Activated naive CD4-positive, alpha-beta T cell treated with anti-CD3 and anti-CD28 coated beads, Interleukin-2, amount 50 U/mL, for 16 hours (primary cell): Measurements from ENCODE around the gene MRPS25.
"Not testable (repeated sequence)": the region's sequence is repeated elsewhere in the genome, so short reads cannot be mapped to it uniquely, and the experiment has no call there.

Source experiments
- DNase-seq: peaks from one replicate; pipeline ENCODE4 v3.0.0-alpha.2; 2020

MRPS25 gene

DNA sequence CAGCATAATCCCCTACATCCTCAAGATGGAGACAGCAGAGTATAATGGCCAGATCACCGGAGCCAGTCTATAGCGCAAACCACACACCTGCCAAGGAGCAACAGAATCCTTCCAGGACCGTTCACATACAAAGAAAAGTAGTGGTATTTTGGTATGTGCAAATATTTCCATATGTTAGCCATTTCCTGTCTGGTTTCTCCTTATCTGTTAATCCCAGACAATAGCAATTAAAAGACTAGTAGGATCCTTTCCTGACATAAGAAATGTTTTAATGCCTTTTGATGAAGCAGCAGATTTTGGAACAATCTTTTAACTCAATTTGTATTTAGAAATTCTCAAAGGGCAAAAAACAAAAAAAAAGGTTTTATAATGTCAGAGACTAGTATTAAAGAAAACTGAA lies 22.2 kb downstream of the MRPS25 start:
- no peak for DNase-seq

DNA sequence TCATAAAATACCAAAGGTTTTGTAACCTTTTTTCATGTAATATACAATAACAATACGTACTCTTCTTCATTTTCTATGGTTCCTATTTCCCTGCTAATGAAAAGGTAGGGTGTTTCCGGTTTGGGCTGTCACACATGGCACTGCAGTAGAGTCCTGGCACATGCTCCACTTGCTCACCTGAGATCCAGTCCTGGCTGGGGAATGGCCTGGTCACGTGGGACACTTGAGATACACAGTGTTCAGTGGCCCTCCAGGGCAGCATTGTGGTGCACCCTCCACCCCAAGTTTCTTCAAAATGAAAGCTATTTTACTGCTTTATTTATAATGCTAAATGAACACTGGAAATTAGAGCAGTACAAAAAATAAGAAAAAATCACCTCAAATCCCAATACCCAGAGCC lies 23.2 kb downstream of the MRPS25 start:
- DNase-seq = no peak

DNA sequence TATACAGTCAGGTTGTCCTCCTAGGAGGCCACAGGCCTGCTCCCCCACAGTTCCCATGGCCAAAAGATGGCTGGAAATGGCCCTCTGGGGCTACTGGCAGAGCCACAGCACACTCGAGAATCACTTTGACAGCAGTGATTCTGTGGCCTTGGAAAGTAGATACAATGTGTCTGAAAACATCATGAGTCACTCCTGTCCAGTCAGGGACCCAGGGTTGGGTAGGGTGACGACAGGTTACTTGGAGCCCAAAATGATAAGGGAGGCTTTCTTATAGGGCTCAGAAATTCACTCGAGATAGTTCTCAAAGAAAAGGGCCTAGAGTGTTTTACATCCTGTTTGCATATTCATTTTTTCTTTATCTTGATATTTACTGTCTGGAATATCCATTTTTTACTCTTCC lies 24.3 kb downstream of the MRPS25 start:
- no peak for DNase-seq

DNA sequence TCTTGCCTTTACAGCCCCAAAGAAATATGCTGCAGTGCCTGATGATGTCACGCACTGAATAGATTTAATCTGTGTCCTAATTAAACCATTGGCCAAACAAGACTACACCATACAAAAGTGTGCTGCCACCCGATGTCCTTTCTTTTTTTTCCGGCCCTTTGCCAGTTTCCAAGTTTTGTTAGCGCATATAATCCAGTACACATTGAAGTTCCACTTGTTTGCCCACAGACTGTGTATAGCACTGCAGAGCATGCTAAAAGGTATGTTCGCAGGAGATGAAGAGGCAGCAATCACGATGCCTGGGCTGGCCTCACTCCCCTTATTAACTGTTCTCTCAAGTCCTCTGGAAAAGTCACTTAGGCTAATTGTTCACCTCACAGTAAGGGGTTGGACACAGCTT lies 26.8 kb downstream of the MRPS25 start:
- no peak for DNase-seq

DNA sequence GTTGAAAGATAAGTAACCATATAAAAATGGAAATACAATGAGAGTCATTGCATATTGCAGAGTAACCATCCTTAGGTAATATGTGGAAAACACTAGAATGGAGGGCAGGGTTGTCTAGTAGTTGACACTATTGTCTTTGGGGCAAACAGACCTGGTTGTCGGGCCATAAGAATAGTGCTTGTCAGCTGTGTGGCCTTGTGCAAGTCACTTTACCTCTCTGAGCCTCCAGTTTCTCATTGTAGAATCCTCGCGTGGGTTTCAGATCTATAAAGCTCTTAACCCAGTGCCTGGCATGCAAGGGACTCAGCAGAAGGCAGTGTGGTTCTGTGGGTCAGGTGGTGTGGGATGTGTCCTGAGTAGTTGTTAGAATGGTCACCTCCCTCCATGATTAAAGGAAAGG lies 32.0 kb downstream of the MRPS25 start:
- DNase-seq = no peak

DNA sequence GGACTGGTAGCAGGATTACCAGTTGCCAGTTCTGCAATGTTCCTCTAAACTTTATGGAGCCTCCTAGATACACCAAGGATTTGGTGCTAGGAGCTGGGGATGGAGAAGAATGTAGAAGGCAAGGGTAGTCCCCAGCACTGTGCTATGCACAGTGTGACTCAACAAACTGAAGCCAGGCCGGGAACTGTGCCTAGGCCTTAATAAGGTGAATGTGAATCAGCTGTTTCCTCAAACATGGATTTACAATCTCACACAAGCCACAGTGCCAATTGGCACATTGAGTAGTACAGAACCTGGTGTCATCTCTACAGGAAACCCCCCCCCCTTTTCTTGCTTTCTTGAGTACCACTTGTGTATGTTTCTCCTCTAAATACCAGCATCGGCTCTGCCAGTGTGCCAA lies 32.5 kb downstream of the MRPS25 start:
- no peak for DNase-seq

DNA sequence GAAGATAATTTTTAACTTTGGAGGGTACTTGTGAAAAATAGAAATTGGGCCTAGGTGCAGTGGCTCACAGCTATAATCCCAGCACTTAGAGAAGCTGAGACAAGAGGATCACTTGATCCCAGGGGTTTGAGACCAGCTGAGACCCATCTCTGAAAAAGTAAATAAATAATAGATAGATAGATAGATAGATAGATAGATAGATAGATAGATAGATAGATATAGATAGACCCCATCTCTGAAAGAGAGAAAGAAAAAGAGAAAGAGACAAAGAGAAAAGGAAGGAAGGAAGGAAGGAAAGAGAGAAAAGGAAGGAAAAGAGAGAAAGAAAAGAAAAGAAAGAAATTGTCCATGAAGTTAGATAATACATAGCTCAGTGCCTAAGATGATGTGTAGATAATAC lies 35.5 kb downstream of the MRPS25 start:
- DNase-seq = no peak

DNA sequence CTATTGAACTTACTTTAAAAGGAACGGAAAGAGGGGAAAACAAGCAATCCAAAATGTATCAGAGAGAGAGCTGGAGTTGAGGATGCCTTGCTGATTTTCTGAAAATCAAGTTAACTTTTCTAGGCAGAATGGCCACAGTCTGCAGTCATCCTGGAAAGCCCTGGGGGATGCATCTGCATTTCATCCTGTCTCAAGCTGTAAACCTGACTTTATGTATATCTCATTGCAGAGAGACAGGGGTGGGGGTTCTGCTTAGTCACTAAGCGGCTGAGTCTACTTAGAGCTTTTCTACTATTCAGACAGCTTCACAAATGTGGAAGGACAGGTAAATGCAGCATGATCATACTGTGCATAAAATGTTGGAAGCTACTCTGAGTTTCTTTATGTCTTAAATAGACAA lies 41.4 kb downstream of the MRPS25 start:
- DNase-seq = no peak

DNA sequence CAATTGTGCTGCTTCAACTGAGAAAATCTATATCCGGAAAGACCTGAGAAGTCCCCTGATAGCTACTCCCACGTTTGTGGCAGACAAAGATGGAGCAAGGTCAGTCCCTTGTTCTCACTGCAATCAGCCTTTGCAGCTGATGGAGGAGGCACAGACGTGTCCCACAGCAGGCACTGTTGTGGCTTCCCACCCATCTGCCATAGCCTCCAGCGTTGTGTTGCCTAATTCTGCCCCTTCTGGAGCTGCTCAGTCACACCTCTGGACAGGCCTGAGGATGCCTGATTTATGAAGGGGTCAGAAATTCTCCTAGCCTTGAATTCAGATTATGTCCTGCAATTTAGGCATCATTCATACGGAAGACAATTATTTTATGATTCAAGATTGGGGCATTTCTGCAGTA lies 41.9 kb downstream of the MRPS25 start:
- no peak for DNase-seq

DNA sequence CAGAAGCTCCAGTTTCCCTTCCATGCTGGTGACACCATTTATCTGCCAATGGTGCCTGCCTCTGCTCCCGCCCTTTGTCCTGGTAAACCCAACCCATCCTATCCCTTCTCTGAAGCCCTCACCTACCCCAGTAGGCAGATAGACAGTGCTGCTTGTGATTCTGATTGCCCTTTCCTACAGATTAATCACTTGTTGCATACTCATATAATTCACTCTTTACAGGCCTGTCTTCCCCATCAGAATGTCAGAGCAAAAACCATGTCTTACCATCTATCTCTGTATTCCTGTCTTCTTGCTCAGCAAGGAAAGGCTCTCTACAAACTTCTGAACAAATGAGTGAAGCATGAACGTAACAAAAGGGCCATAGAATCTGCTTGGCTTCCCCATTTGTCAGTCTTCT lies 47.9 kb downstream of the MRPS25 start:
- DNase-seq = no peak

DNA sequence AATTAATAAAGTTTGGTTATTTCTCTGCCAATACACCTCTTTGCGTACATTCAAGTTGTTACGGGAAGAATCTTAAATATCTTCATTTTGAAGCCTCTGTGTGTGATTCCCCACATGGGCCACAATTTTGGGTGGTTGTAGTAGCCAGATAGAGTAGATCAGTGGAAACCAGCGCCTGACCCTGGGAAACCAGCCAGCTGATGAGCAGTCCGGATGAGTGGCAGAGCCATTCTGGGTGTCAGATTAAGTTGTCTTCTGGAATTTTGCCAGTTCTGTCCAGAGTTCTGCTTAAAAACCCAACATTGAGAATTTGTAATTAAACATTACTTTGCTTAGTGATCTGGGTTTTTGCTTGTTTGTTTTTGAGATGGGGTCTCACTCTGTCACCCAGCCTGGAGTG lies 49.7 kb downstream of the MRPS25 start:
- DNase-seq = no peak

DNA sequence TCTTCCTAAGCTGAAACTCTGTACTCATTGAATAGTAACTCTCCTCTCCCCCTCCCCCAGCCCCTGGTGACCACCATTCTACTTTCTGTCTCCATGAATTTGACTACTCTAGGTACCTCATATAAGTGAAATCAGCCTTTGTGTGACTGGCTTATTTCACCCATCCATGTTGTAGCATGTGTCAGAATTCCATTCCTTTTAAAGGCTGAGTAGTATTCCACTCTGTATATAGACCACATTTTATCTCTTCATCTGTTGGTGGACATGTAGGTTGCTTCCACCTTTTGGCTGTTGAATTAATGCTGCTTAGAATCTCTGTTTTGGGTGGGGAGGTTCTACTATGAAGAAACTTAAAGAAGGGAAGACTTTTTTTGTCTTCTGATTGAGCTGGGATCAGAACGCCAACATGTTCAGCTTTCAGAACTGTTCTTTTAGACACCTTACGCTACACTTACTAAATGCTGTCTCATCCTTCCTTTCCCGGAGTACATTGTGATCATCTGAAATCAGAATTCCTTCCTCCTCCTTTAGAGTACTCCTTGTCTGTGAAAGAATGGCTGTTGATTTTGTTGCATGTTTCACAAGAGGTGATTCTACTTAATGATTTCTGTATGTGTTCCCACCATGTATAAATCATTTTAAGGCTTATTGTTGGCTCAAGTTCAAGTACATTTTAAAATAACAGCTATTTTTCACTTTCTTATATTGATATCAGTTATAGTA lies 50.3 kb downstream of the MRPS25 start:
- DNase-seq = no peak

DNA sequence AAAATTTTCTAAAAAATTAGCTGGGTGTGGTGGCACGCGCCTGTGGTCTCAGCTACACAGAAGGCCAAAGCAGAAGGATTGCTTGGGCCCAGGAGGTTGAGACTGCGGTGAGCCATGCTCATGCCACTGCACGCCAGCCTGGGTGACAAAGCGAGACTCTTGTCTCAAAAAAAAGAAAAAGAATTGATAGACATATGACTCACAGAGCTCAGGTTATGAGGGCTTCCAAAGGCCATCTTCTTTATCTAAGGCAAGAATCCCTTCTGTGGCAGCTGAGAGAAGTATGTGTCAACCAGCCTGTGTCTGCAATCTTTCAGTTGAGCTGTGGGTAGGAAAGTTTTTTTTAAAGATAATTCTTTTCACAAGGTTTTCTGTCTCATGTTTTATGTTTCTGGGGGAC lies 53.9 kb downstream of the MRPS25 start:
- DNase-seq = no peak

DNA sequence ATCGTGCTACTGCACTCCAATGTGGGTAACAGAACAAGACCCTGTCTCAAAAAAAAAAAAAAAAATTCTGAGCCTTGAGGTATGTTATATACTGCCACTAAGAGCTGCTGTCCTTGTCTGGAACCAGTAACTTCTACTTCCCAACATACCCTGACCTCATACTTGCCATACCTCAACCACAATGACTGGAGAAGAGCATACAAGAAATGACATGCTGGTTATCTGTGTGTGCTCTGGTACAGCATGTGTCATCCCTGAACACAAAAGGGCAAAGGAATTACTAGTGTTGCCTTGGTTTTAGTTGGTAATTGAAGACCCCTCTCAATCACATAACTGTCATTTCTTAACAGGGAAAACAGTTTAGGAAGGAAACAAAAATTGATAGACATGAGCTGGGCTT lies 54.5 kb downstream of the MRPS25 start:
- DNase-seq = no peak

DNA sequence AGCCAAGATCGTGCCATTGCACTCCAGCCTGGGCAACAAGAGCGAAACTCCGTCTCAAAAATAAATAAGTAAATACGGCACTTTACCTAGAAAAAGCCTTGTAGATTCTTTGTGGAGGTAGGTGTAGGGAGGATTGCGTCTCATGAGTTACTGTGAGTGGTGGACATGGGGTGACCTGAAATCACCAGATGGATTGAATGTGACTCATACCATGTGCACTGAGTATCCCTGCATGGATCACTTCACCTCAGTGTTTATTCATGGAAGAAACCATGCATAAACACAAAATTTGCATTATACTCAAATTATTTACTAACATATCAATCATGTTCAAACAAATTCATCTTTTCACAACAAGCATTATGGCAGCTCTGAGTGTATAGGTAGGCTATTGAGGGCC lies 55.9 kb downstream of the MRPS25 start:
- no peak for DNase-seq

DNA sequence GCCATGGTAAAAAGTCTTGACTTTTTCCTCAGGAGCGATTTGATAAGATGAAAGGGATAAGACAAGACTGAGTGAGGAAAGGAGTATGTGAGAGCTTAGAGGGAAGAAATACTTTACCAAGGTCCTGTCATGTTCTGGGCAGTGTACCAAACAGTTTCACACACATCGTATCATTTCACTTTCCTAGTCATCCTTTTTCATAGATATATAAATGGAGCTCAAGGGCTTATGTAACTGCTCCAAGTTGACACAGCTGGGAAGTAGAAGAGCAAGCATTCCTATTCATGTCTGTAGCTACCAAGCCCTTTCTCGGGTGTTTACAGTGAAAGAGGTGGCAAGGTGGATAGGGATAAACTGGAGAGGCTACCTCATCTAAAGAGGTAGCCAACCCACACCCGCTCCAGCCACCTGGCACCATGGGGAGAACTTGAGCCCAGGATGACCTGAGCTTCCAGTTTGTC lies 57.4 kb downstream of the MRPS25 start:
- DNase-seq = no peak

DNA sequence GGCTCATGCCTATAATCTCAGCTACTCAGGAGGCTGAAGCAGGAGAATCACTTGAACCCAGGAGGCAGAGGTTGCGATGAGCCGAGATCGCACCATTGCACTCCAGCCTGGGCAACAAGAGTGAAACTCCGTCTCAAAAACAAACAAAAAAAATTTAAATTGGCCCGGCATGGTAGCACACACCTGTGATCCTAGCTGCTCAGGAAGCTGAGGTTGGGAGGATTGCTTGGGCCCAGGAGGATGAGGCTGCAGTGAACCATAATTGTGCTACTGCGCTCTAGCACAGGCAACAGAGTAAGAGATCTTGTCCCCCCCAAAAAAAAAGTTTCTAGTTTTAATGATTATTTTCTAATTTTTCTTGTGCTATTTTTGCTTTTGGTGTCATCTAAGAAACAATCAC lies 65.9 kb downstream of the MRPS25 start:
- not testable (repeated sequence) for DNase-seq
